ENCODE data around the gene MC1R. TPM values are rescaled to one million over a fixed set of nuclear protein-coding genes. Genes with fewer than 3 reads are reported as not detected.

The MC1R gene
- total and polyA plus RNA-seq, 2 of the 8 experiments (the other 6 are each of a cell fraction or from before 2014, with no cell fraction given), result 2.2 to 2.9 TPM

DNA sequence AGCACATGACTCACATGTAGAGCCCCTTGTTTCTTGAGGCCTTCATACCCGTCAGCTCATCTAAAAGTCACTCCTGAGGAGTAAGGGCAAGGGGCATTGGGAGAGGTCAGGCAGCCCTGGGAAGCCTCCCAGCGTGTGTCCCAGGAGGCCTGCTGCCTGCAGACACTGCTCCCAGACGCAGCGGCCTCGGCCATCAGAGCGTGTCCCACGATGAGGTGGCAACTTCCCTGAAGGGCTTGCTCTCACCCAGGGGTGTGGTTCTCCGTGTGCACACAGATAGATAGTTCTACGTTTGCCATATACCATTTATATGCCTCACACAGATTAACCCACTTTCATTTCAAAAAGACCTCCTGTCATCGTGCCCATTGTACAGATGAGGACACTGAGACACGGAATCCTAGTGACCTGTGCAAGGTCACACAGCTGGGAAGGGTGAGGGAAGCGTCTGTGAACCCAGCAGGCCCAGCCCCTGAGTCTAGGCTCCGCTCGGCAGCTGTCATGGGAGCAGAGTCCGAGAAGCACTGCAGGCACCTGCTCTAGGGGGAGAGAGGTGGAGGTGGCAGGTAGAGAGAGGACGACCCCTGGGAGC lies 12.7 kb downstream of the MC1R start (continued):
- no peak for TF ChIP-seq KDM5A (IDR thresholded peaks at IDR 0.05; ENCODE audit: low read length)
- TF ChIP-seq PHF8 (conservative IDR thresholded peaks at IDR 0.05; ENCODE audit: low read depth, low read length), result no peak
- no peak for TF ChIP-seq RBBP5 (IDR thresholded peaks at IDR 0.05; ENCODE audit: borderline replicate concordance, low read depth, low read length)
- TF ChIP-seq HDAC2 (IDR thresholded peaks at IDR 0.05; ENCODE audit: borderline replicate concordance in 1 of 2, low read depth in 2 of 2, low read length in 2 of 2), result no peak
- TF ChIP-seq, protein P1, sequence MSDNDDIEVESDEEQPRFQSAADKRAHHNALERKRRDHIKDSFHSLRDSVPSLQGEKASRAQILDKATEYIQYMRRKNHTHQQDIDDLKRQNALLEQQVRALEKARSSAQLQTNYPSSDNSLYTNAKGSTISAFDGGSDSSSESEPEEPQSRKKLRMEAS (IDR thresholded peaks at IDR 0.05), result no peak
- no peak for TF ChIP-seq EZH2 (IDR thresholded peaks at IDR 0.05; ENCODE audit: low read depth, low read length, severe bottlenecking)
- TF ChIP-seq ASH2L (IDR thresholded peaks at IDR 0.05; ENCODE audit: low read length), result no peak
